Activated CD8-positive, alpha-beta memory T cell treated with anti-CD3 and anti-CD28 coated beads for 24 hours (primary cell): Measurements from ENCODE around the gene PTPRJ.
"Not testable (repeated sequence)": the region's sequence is repeated elsewhere in the genome, so short reads cannot be mapped to it uniquely, and the experiment has no call there.

Source experiments
- DNase-seq: peaks from one replicate; pipeline ENCODE4 v3.0.0-alpha.2; 2020

Gene PTPRJ

DNA sequence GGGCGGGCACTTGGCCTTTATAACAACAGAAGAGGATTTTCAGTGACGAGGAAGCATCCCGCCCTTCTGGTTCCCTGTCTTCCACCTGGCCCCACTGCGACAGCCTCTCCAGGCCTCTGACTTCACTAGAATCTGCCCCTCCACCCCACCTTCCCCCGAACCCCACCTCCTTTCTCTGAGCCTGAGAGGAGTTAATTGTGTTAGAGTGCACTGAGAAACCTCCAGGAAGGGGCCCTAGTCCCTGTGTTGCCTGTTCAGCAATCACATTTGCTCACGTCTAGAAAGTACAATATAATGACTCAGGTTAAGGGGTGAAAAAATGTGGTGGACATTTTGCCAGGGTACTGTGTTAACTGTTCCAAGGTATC is 38.8 kb downstream of the PTPRJ start:
- DNase-seq, result no peak

DNA sequence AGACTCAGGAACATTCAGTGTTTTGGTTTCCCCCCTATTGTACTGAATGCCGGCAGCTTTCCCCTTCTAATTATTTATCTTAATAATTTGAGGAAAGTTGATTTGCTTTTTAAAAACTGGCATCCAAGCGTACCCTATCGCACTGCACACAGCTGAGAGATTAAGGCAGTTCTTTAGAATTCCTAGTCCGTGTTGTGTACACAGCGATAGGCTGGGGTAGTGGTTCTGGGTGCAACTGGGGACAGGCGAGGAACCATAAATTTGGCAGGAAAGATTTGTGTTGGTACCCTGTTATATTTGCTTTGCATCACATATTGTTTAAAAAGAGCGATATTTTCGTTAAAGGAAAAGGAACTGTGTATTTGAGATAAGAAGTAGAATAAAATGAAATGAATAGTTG is 39.2 kb downstream of the PTPRJ start:
- DNase-seq, result no peak

DNA sequence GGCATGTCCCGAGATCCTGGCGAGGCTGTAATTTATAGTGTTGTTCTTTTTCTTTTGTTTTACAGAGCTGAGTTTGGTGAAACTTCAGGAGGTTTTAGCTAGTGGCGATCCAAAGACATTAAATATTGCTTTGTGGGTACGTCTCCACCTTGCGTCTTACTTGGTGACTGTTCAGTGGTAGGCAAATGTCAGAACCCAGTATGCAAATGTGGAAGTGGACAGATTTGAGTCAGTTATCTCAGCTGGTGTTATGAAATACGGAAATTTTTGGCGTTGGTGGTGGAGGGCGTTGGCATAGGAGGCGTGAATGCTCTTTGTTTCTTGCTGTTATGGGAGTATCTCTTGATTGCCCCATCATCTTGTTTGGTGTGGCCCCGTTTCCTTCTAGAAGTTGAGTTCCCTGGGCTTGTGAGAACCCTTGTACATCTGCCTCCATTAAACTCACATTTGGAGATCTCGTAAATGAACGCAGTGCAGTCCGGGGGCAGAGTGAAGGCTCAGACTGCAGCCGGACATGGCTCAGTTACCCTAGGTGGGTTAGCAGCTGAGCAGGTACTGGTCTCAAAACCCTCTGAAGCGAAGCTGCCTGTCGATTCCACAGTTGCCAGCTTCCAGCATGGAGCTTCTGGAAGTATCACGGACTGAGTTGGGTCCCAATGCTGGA is 39.9 kb downstream of the PTPRJ start:
- no peak for DNase-seq

DNA sequence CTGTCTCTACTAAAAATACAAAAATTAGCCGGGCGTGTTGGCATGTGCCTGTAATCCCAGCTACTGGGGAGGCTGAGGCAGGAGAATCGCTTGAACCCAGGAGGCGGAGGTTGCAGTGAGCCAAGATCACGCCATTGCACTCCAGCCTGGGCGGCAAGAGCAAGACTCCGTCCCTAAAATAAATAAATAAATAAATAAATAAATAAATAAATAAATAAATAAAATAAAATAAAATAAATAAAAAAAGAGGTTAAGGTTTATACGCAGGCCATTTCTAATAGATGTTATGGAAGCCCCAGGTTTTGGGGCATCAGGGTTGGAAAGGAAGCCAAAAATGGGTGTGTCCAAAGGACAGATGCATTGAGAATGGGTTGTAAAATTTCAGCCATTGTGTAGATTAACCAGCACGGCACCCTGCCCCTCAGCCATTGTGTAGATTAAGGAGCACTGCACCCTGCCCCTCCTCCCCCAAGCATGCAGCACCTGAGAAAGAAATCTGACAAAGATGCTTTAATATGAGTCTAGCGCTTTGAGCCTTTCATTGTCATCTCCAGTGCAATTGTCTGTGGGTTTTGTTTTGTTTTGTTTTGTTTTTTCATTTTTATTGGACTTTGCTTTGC is 41.0 kb downstream of the PTPRJ start:
- DNase-seq, result not testable (repeated sequence)

DNA sequence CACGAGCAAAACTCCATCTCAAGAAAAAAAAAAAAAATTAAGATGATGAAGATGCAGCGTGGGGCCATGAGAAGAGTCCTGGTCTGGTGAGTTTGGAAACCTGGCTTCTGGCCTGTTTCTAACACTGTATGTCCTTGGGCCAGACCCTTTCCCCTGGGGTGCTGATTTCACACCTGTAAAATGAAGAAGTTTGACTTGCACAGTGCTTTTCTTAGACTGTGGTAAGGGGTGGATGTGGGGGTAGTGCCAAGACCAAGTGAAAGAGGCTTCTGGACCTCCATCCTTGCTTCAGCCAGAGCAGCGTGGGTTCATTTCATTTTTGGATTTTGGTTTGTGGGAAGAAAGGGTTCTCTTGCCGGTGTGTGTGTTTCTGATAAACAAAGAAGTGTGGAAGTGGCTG is 42.1 kb downstream of the PTPRJ start:
- DNase-seq, result no peak

DNA sequence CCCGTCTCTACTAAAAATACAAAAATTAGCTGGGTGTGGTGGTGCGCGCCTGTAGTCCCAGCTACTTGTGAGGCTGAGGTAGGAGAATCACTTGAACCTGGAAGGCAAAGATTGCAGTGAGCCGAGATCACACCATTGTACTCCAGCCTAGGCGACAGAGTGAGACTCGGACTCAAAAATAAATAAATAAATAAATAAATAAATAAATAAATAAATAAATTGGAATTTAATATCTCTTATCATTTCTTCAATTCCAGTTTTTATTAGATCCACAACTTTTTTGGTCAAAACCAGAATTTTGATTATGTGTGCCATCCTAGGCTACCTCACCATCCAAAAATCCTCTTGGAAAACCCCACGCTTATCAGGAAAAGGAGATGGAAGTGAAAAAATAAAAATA is 43.2 kb downstream of the PTPRJ start:
- DNase-seq, result not testable (repeated sequence)

DNA sequence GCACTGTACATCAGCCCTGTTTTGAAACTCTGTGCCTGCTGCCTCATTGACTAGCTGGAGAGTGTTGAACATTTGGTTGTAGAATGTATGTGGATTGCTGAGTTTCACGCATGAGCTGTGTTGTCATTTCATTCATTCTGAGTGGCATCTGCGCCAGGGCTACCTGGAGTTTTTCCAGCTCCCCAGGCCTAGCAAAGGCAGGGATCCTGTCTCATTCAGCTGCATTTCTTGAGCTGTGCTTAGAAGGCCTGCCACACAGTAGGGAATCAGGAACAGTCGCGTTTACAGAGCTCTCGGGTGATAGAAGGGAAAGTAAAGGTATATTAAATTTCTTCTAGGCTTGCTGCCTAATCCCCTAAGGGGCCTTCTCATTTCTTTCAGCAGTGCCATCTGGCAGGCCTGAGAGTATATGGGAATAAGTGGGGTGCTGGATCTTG is 44.3 kb downstream of the PTPRJ start:
- no peak for DNase-seq

DNA sequence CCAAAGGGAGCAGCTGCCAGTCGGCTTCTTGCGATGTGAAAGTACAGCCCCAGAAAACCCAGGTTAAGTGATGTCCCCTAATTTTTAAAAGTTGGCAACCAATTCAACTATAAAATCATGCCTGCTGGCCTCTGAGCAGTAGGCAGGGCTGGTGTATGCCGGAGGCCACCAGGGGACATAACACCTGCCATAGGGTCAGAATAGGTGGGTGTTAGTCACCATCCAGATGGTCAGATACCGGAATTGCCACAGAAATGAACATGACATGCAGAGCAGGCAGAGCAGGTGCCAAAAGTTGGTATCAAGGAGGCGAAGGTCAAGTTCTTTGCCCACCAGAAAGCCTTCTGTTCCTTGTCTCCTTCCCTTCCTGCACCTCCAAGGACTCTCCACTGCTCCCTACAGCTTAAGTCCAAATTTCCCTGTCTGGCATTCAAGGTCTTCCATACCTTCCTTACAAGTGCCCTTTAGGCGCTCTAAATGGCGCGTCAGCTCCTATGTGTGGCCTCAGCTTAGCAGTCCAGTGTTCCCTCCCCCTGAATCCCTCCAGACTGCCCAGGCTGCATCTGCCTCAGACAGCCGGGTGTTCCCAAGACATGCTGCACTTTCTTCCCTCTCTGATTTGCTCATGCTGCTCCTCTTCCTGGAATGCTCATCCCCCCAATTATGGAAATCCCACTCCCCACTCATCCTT is 45.1 kb downstream of the PTPRJ start:
- DNase-seq, result no peak

DNA sequence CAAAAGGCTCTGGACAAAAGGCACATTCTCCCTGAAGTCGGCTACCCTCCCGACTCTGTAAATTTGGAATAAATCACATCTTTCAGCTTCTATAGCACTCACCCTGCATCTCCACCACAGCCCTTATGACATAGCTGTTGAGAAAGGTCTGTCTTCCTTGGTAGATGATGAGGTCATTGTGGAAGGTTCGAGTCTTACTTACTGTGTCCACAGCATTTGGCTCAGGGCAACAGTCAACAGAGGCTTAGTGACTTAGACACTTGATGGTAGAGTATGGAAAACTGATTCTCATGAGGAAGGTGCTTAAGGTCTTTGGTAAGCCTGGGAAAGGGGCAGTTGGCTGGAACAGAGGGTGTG is 45.6 kb downstream of the PTPRJ start:
- no peak for DNase-seq

DNA sequence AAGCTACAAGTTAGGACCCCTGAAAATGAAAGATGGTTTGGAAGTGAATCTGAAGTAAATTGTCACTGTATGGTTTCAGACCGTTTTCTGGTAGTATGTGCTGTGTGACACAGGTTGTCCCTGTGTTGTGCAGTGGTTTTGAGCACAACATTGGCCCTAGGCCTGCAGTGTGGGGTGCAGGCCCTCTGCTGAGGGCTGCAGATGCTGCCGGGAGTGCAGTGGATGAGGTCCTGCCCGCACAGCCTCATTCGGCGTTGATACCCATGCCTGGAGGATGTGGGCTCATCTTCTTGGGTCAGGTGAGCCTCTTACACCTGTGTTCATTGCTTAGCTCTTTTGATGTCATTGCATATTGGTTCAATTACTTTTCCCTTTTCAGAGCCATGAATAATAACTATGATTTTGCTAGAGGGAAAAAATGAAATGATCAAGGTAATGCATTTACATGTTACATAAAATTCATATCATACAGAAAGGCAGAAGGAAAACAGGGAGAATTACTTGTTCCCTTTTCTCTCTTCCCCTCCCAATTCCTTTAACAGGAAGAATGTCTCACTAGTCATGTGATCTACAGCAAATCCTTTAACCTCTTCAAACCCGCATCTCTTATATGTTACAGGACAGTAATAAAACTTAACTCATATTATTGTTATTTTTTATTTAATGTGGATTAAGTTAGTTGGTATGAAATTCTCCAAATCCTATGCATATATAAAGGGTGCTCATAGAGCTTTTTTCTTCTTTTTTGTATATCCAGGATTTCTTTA is 48.7 kb downstream of the PTPRJ start:
- DNase-seq, result no peak

DNA sequence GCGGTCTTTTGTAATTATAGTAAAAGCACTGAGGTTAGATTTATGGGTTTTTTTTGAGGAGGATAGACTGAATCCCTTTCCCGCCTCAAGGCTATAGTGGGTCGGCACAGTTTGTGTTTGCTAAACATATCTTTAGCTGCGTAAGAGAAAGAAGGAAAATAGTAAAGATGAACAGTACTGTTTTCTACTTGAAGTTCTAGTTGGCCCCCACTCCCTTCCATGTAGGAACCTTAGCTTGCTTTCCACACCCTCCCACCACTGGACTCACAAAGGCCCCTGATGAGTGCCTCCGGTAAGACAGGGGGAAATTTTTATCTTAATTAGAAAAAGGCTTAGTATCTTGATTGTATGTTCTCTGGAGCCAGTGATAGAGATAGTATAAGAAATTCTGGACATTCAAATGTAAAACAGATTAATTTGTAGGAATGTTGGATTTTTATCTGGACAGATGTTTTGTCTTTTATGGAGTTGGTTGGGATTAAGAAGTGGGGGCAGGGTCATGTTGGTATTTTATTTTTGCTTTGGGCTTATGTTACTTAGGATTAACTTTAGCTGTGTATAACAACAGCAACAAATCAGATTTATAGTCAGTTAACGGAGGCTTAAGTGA is 49.4 kb downstream of the PTPRJ start:
- no peak for DNase-seq

DNA sequence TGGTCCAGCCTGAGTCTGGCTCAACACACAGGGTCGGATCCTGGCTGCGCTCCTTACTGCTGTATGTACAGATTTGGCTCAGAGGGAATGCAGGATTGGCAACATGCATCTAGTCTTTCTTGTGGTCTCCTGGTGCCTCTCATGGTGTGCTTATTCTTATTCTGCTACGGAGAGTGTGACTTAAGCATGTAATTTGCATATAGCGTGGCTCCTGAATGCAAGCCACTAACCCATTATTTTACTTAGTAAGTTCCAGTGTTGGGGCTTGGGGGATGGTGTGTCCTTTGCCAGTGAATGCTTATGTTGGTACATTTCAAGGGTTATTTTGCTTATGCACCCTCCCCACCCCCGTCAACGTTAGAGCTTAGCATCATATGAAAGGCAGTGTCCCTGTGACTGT is 51.2 kb downstream of the PTPRJ start:
- DNase-seq, result no peak

DNA sequence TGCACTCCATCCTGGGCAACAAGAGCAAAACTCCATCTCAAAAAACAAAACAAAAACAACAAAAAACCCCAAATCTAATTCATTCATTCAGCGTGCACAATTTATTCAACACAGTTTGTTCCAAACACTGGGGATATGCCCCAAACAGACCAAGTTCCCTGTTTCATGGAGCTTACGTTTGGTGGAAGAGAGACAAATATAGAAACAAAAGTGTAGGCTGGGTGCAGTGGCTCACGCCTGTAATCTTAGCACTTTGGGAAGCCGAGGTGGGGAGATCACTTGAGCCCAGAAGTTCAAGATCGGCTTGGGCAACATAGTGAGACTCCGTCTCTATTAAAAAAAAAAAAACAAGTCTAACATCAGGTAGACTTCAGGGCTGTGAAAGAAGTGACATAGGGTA is 52.4 kb downstream of the PTPRJ start:
- DNase-seq, result no peak

DNA sequence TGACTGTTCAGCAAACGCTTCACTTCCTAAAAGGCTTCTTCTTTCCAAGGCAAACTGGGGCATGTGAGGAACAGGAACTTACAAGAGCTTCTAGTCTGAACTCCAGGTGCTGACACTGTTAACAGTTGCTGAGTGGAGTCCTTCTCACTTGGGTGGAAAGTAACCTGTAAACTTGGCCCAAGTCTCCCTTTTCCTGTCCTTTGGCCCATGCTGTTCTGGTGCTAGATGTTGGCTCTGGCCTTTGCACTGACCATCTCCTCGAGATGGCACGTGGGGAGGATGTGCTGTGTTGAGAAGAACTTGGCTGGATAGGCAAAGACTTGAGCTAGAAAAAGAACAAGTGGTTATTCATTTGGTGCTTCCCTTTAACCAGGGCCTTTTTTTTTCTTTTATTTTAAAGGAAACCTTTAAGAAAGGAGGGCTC is 53.6 kb downstream of the PTPRJ start:
- DNase-seq, result no peak

DNA sequence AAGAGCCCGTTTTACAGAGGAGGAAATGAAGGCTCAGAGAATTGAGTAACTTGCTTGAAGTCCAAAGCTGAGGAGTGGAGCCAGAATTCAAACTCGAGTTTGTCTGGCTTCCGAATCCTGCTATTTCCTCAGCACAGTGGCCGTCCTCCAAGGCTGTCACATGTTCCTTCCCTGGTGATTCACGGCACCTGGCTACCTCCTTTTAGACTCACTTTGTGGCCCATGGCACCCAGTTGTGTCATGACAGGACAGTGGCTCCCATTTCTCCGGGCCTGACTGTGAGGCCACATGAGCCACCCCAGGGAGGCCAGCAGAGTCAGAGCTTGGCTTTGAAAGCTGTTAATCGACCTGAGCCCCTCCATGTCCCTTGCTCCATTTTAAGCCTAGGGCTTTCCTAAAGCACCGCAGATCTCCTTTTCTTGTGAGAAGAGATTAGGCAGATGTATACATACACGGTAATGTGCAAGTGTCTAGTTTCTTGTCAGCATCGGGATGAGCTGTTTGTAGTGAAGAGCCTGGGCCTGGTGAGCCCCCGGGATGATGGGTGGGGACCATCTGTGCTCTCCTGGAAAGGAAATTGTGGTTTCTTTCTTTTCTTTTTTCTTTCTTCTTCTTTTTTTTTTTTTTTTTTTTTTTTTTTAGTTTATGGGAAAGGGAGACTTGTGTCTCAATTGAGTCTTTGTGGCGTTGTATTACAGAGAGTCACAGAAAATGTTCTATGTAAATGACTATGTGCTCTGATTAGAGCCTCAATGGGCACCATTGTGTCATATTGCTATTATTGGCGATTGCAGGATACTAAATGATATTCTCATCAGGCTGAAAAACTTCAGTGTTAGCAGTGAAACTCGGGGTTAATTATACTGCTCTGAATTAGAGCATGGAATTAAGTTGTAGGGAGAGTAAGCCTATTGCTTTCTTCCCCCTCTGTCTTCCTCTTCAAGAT is 54.8 kb downstream of the PTPRJ start:
- DNase-seq, result no peak

DNA sequence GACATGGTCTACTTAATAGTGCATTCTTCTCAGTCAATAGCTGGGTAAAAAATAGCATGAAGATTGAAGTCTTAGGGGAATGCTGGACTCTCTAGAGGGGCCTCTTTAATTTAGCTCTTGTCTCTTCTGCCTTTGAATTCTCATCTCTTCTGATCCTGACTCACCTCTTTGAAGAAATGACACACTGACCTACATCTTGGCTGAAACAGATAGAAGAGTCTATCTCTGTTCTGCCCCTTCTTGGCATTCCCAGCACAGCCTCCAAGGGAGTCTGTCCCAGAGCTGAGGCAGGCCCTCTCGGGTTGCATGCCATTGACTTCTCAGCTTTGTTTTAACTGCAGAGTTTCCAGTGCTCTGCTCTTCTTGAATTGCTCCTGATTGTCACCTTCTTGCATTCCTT is 55.7 kb downstream of the PTPRJ start:
- no peak for DNase-seq

DNA sequence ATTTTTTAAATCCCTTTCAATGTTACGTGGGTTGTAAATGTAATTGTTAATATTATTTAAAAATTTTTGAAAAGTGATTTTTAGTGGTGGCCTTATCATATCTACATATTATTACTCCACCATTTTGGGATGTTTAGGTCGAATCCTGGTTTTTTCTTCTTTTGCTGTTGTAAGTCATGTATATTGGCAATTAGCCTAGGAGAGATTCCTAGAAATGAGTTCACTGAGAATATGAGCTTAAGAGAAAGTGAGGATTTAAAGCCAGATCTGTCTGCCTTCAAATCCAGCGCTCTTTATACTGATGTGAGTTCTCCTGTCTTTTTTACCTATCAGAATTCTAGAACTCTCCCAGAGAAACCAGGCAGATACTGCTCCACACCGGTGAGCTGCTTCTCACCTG is 56.1 kb downstream of the PTPRJ start:
- DNase-seq, result no peak

DNA sequence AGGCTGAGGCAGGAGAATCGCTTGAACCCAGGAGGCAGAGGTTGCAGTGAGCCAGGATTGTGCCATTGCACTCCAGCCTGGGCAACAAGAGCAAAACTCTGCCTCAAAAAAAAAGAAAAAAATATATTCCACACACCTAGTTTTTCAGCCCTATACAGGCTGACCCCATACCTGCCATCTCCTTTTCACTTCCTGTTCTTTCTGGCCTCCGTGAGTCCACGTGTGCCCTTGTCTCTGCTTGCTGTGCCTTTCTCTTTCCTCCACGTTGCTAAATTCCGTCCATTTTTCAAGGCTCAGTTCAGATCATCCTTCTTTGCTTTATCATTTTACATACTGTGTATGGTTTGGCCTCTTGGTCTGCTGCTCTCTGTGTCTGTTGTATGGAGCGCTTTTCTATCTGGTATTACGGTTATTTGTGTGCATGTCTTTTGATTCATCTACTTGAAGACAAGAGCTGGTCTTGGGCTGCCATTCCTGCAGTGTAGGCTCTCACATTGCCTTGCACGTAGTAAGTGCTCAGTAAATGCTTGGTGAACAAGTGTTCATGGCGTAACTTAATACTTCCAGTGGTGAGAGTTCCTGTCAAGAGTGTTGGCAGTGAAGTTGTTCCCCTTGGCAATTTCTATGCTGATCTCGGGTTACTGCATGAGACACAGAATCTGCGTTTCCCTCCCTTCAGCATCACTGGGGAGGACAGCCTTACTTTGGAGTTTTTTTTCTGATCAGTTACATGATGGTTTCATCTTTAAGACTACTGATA is 57.5 kb downstream of the PTPRJ start:
- no peak for DNase-seq

DNA sequence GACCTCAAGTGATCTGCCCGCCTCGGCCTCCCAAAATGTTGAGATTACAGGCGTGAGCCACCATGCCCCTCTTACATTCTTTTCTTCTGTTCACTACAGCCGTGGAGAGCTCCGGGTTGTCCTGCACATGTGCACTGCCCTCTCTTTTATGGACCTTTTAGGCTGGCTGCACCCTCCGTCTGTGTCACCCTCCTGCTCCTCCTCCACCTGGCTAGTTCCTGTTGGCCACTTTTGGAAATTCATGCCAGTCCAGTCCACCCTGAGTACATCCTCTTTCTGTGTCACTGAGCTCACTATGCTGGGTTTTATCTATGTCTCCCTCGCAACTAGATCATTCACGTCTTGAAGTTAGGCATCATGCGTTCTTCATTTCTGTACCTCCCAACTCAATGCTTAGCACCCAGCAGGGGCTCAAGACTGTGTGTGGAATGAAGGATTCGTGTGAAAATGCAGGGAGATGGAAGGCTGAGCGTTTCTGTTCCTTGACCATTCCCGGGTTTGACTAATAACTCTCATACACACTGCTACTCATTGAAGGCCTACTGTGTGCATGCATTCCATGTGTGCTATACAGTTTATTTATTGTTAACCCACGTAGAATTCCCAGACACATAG is 60.6 kb downstream of the PTPRJ start:
- no peak for DNase-seq

DNA sequence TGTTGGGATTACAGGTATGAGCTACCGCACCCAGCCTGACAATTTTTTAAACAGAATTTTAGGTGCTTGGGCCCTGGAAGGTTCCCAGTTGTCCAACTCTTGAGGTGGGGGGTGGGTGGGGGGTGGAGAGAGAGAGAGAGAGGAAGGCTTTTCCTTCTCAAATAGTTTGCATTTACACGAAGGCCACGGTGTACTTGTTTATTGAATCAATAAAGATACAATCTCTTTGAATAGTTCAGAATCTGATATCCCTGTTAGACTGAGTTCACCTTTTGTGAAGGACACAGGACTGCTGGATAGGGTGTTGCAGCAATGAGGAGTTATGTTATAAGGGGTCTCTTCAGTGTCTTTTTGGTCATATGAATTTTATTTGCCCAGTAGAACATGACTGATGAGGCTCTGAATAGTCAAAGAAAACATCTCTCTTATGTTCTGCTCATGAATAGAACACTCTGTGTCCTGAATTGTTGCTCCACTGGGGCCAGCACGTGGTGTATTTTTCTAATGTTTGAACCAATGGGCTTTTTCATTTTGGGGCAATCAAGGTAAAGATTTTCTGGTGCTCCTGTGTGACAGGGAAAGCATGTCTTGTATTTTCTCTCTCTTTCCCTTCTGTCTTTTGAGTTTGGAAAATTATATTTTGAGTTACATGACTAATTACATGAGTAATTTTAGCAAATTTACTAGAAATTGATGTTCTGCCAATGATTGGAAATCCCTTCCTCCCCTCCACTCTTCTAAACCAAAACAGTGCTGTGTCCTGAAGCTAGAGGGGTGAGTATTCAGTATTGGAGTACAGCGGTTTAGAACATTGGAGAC is 61.7 kb downstream of the PTPRJ start:
- DNase-seq, result no peak
